ENCODE data around the gene IPO9.
"Not testable (repeated sequence)": the region's sequence is repeated elsewhere in the genome, so short reads cannot be mapped to it uniquely, and the experiment has no call there.

IPO9 gene

DNA sequence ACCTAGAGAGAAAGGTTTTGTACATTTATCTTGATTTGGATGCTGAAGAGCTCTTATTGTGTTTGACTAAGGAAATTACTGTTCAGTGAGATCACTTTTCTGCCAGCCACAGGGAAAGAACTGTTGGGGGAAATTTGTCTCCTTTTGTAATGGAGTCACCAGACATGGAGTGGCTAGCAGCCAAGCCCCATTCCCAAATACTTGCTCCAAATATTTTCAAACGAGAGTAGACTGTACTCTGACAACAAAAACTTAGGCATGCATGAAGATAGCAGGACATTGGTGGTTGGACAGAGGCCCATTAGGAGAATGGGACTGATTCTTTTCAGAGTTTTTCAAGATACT lies 21.1 kb downstream of the IPO9 start:
- peak; percentile 50 for DNase-seq

- no peak for DNase-seq
These were observed 23.0 kb downstream of the IPO9 start for GRCh38 chr1:201851949-201852348.

DNA sequence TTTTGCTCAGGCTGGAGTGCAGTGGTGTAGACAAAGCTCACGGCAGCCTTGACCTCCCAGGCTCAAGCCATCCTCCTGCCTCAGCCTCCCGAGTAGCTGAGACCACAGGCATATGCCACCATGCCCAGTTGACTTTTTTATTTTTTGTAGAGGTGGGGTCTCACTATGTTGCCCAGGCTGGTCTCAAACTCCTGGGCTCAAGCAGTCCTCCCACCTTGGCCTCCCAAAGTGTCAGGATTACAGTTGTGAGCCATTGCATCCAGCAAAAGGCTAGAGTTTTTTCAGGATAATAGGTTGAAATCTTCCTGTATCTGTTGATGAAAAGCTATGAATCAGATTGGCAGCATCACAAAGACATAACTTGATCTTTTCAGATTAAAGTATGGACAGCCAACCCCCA lies 27.8 kb downstream of the IPO9 start:
- not testable (repeated sequence) for DNase-seq

DNA sequence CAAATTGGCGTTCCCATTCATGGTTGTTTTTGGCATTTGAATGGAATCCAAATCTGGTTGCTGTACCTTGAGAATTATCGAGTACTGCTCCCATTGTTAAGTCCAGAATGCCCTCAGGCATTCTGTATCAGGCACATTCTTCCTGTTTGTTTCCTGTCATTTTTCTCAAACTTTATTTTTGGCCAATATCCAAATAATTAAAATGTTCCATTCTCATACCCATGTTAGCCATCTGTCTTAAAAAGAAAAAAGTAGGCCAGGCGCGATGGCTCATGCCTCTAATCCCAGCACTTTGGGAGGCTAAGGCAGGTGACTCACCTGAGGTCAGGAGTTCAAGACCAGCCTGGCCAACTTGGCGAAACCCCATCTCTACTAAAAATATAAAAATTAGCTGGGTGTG lies 30.5 kb downstream of the IPO9 start:
- DNase-seq = no peak

DNA sequence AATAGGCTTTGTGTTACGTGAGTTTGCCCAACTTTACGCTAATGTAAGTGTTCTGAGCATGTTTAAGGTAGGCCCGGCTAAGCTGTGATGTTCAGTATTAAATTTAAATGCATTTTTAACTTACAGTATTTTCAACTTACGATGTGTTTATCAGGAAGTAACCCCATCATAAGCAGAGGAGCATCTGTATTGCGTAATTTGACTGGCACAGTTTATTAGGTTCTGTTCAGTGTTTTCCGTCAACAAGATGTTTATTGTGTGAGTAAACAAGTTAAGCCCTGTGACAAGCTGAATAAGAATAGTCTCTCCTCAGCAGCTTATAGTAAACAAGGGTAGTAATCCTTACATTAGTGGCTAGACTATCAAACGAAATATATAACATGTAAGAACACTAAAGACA lies 32.5 kb downstream of the IPO9 start:
- no peak for DNase-seq

- no peak for DNase-seq
These were observed 41.4 kb downstream of the IPO9 start for GRCh38 chr1:201870397-201870796.

DNA sequence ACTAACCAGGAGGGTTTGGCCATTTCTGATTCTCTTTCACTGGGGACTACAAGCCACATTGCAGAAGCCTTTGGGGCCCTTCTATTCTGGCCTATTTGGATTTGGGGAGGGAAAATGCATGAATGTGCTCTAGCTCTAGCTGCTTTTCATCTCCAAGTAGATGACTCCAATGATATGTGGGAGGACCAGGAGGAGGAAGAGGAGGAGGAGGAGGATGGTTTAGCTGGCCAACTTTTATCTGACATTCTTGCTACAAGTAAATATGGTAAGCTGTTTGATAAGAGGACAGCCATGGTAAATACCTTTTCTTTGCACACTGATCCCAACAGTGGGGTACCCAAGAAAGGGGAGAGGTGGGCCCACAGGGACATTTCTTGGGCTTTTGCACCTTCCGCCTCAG lies 45.7 kb downstream of the IPO9 start:
- no peak for DNase-seq

- DNase-seq = no peak
These were observed 47.3 kb downstream of the IPO9 start for GRCh38 chr1:201876148-201876818.

DNA sequence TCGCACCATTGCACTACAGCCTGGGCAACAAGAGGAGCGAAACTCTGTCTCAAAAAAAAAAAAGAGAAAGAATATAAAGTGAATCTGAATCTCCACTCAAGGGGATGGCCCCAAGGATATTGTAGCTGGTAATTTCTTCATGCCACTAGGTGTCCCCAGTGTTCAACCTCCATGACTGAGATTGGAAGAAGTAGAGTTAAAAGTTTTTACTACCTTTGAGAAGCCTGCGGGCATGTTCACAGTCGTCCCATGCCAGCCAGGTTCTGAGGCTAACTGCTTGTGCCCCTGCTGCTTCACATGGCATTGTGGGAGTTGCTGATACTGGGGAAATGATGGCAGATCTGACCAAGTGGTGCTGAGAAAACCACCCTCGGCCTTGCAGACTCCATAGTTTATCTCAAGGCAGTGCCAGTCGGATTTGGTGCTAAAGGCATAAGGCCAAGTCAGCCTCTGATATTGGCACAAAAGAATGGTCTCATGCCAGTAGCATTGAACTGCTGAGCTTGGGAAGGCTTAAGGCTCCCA lies 49.0 kb downstream of the IPO9 start:
- DNase-seq = no peak

GRCh38 chr1:201880928-201881571 lies 52.1 kb downstream of the IPO9 start:
- no peak for DNase-seq

DNA sequence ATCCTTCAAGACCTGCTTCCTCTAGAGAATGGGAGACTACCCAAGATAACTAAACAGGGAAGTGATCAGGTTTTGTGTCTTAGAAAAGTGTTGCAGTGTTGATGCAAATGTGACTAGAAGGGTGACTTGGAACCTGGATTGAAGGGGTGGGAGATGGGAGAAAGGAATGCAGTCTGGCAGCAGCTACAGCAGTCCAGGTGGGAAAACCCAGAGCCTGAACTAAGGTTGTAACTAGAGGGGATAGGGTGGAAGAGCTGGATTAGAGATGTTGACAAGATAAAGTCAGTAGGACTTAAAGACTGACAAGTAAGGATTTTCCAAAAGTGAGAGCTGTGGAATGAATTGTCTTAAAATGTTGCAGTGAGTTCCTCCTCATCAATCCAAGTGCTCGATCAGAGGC lies 52.7 kb downstream of the IPO9 start:
- no peak for DNase-seq

DNA sequence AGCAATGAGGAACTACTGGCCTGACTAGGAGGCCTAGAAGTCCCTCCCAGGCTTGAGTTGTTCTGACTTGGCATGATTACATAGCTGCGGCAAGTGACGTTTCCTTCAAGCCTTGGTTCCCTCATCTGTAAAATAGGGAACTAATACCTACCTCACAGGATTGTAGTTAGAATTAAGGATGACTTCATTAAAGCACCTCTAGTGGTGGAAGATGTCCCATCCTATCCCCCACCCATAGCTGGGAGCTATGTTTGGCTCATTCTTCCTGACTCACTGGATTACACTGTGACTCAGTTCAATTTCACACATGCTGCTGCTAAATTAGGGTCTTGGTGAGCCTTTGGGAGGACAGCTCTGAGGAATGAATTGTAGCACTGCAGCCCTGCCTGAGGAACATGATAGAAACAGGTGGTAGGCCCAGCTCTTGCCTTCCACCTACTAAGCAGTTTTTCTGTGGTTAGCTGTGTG lies 53.7 kb downstream of the IPO9 start:
- DNase-seq = no peak

GRCh38 chr1:201883266-201883665 lies 54.3 kb downstream of the IPO9 start:
- no peak for DNase-seq

GRCh38 chr1:201883786-201884185 lies 54.8 kb downstream of the IPO9 start:
- DNase-seq = no peak

DNA sequence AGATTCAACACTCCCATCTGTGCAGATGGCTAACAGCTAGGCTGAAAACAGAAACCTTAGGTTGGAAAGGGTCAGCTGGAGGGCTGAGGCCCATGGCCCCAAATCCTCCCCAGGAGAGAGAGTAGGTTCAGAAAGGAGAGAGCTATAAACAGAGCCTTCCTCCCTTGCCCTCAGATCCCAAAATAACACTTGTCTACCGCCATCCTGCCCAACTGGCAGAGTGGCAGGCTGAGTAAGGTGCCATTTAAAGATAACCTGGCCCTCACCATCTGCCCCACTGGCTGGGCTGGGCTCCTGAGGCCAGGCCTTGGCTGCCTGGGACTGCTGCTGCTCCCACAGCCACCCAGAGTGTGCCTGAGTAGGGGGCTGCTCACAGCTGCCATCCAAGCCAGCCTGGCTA lies 55.5 kb downstream of the IPO9 start:
- DNase-seq = no peak

- DNase-seq = no peak
These were observed 56.6 kb downstream of the IPO9 start for GRCh38 chr1:201885531-201886075.

- no peak for DNase-seq
These were observed 57.3 kb downstream of the IPO9 start for GRCh38 chr1:201886103-201886885.

- DNase-seq = no peak
These were observed 58.3 kb downstream of the IPO9 start for GRCh38 chr1:201887116-201887866.

- peak; percentile 87 for DNase-seq
These were observed 59.5 kb downstream of the IPO9 start, which contains the start of gene SHISA4 for GRCh38 chr1:201888282-201889089. Gene SHISA4, plus strand, starts transcription at chr1:201888898. Its CDS starts 97 bp downstream, at chr1:201888995.

DNA sequence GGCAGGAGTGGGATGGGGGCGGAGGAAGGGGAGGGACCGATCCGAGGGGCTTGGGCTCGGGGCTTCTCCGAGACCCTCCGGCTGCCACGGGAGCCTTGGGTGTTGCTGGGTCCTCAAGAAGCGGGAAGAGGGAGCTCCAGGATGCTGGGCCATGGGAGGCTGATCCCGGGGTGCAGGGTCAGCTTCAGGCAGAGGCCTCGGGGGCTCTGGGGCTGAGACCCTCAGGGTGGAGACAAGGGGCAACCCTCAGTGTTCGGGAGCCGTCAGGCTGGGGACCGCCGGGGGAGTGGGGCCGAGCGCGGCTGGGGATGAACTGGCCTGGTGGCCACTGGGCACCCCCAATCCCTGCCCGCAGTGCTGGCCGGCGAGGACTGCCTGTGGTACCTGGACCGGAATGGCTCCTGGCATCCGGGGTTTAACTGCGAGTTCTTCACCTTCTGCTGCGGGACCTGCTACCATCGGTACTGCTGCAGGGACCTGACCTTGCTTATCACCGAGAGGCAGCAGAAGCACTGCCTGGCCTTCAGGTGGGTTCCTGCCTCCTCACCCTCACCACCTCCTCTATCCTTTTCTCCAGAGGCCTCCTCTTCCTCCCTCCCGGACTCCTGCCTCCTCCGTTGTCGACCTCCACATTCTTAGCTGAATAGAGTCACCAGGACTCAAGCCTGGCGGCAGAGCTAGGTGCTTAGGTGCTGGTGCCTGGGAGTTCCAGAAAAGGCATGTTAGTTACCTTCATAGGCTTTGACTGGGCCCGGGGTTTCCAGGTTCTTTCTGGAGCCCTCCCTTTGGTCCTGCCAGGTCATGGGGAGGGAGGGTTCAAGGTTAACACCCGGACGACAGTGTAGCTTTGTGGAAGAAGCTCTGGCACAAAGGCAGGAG lies 60.4 kb downstream of the IPO9 start:
- no peak for DNase-seq

GRCh38 chr1:201890223-201890622 lies 61.3 kb downstream of the IPO9 start:
- DNase-seq = no peak
